Small intestine (tissue), 7 donors: Measurements from ENCODE around the gene SYNE1. TPM values are rescaled to one million over a fixed set of nuclear protein-coding genes. Genes with fewer than 3 reads are reported as not detected.
"Not testable (repeated sequence)": the region's sequence is repeated elsewhere in the genome, so short reads cannot be mapped to it uniquely, and the experiment has no call there.

Experiments used
- DNase-seq, 2 donors: peaks; one replicate each; pipeline versions ENCODE4 v3.0.0 to v3.0.0-alpha.2; 2013
- FAIRE-seq: peaks from 2 replicates; lab custom pipeline; 2012; peaks lifted over from hg19 to GRCh38; lab: Jason Lieb, UNC
- H3K27ac ChIP-seq, 3 donors: one replicate each; pipeline ENCODE4 v1.5.1; 2013; ENCODE audit warnings: low read length in 2 of 3, mild to moderate bottlenecking in 2 of 3, control low read depth in 1 of 3, inconsistent platforms in 1 of 3, low read depth in 1 of 3, moderate library complexity in 1 of 3
- H3K27me3 ChIP-seq, 3 donors: one replicate each; pipeline ENCODE4 v1.6.1; 2013; ENCODE audit warnings: low read length in 3 of 3, inconsistent platforms in 1 of 3; ENCODE audit not compliant: control insufficient read depth in 3 of 3, insufficient read depth in 3 of 3
- H3K36me3 ChIP-seq, 3 donors: one replicate each; pipeline ENCODE4 v1.6.1; 2013; ENCODE audit warnings: low read length in 3 of 3, inconsistent platforms in 1 of 3, low read depth in 1 of 3, mild to moderate bottlenecking in 1 of 3, moderate library complexity in 1 of 3; ENCODE audit not compliant: control insufficient read depth in 3 of 3, insufficient read depth in 2 of 3
- H3K4me1 ChIP-seq, 3 donors: one replicate each; pipeline ENCODE4 v1.6.1; 2013; ENCODE audit warnings: low read length in 2 of 3, inconsistent platforms in 1 of 3, low read depth in 1 of 3, mild to moderate bottlenecking in 1 of 3, moderate library complexity in 1 of 3; ENCODE audit not compliant: control insufficient read depth in 3 of 3, insufficient read depth in 2 of 3
- H3K4me3 ChIP-seq, 3 donors: one replicate each; pipeline ENCODE4 v1.5.1; 2013; ENCODE audit warnings: low read length in 3 of 3, control low read depth in 1 of 3, inconsistent platforms in 1 of 3, low read depth in 1 of 3, mild to moderate bottlenecking in 1 of 3, moderate library complexity in 1 of 3
- H3K9me3 ChIP-seq, 2 donors: one replicate each; pipeline ENCODE4 v1.6.1; 2013; ENCODE audit warnings: low read depth in 1 of 2, low read length in 1 of 2; ENCODE audit not compliant: control insufficient read depth in 2 of 2, insufficient read depth in 1 of 2
- WGBS, 3 donors: extraction: QIAGEN DNeasy Blood & Tissue Kit; methylation state at CpG; one replicate each; pipeline ENCODE4 v1.1.7; 2013; 5-methylcytosine and 5-hydroxymethylcytosine counted together
- polyA plus RNA-seq, 4 donors: library from polyadenylated mRNA; stranded (reverse) in 3 of 4; unstranded in 1 of 4; fragments of 200-250 nt in 3 of 4; fragments of 120-200 nt in 1 of 4; gene quantifications; one replicate each; pipeline versions ENCODE4 v1.2.1 to v1.2.3, GENCODE V29; 2013
- donor health status: healthy with polysubstance abuse.
- donor health status: control.
- donor health status: control.
- donor health status: Bipolar disorder and iron deficiency.
- donor health status: healthy.

The SYNE1 gene
- polyA plus RNA-seq, 4 donors = 4.0 to 18.9 (median 9.1) TPM

GRCh38 chr6:152634773-152635172 lies 2.4 kb downstream of the SYNE1 start:
- Histone ChIP-seq H3K27ac (no peak overlapping the region), H3K9me3 (no peaks in the 10 kb centered on the region), H3K4me1 (no peaks in the 10 kb centered on the region), H3K4me3 (no peak overlapping the region), H3K27me3 (peaks cover 5 to 39% (median 5%) of the 10 kb centered on the region in 3 donors), H3K36me3 (no peaks in the 10 kb centered on the region)
- 50 to 64% (median 57%) methylated on average over 3 of the region's 3 CpGs for WGBS, 3 donors
- FAIRE-seq (no peak), DNase-seq (no peak)

- WGBS, 3 donors = 76 to 89% (median 85%) methylated on average over 2 of the region's 2 CpGs
- Histone ChIP-seq H3K9me3 (no peaks in the 10 kb centered on the region), H3K27ac (no peak overlapping the region), H3K4me3 (no peak overlapping the region), H3K36me3 (no peaks in the 10 kb centered on the region), H3K27me3 (peaks cover 3 to 21% (median 5%) of the 10 kb centered on the region in 3 donors), H3K4me1 (no peaks in the 10 kb centered on the region)
- DNase-seq = no peak
- no peak for FAIRE-seq
Measured at GRCh38 chr6:152632121-152632782, 4.9 kb downstream of the SYNE1 start.

DNA sequence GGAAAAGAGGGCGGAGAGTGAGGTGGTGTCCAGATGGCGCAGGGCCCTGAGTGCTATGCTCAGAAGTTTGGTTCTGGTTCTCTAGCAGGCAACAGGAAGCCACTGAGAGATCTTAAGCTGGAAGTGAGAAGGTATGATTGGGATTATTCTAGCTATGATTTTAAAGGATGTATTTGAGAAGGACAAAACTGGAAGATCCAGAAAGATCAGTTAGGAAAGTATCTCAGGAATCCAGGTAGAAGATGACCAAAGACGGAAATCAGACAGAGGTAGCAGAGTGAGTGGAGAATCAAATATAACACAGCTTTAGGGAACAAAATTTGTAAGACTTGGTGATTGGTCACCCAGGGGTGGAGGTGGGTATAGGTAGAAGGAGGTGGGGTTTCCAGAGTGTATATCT lies 5.8 kb downstream of the SYNE1 start:
- peaks cover 0 to 14% (median 0%) of the 10 kb centered on the region in 3 donors for H3K27me3 ChIP-seq
- DNase-seq (no peak), FAIRE-seq (no peak)
- H3K9me3 ChIP-seq = no peaks in the 10 kb centered on the region
- WGBS, 3 donors = 88 to 93% (median 90%) methylated on average over 3 of the region's 3 CpGs
- no peaks in the 10 kb centered on the region for H3K36me3 ChIP-seq
- no peak overlapping the region for H3K4me3 ChIP-seq
- H3K4me1 ChIP-seq = no peaks in the 10 kb centered on the region
- H3K27ac ChIP-seq = no peak overlapping the region

DNA sequence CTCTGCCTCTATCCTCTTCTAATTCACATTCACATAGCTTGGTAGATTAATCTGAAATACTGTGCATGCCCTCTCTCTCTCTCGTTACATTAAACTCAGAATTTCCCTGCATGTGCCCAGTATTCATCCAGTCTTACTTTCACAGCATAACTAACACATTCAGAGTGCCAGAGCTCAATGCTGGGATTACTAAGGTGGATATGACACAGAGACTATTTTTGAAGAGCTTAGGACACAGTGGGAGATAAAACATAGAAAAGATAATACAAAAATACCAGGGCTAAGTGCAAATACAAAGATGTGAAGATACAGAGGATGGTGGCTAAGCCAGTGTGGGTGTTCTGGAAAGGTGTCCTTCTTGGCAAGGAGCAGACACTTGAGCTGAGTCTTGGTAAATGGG lies 6.3 kb downstream of the SYNE1 start:
- no peaks in the 10 kb centered on the region for H3K36me3 ChIP-seq
- H3K27ac ChIP-seq = no peak overlapping the region
- WGBS, 3 donors = 48 to 74% (median 50%) methylated on average over 1 of the region's 1 CpG
- peaks cover 0 to 8% (median 0%) of the 10 kb centered on the region in 3 donors for H3K27me3 ChIP-seq
- no peak for FAIRE-seq
- DNase-seq = no peak
- no peak overlapping the region for H3K4me3 ChIP-seq
- H3K9me3 ChIP-seq = no peaks in the 10 kb centered on the region
- H3K4me1 ChIP-seq = no peaks in the 10 kb centered on the region

DNA sequence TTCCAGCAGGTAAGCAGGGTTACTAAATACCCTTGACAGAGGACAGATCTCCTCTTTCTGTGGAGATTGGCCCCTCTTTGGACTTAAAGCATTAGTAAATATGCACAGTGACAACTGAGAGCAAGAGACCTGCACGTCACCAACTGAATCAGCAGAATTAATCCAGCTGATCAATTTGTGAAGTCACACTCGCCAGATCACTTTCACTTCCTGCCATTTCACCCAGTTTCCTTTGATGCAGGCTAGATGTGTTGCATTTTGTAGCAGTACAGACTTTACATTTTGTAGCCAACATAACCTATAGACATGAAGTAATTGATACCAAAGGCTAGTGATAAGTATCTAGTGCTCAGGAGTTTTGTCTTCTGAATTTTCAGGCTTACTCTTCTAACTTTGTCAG lies 11.9 kb downstream of the SYNE1 start:
- DNase-seq (no peak), FAIRE-seq (no peak)
- WGBS, 3 donors = 22 to 46% (median 28%) methylated on average over 2 of the region's 2 CpGs
- H3K27ac ChIP-seq = no peak overlapping the region
- H3K4me1 ChIP-seq = no peaks in the 10 kb centered on the region
- H3K4me3 ChIP-seq = no peak overlapping the region
- H3K36me3 ChIP-seq = no peaks in the 10 kb centered on the region
- no peaks in the 10 kb centered on the region for H3K9me3 ChIP-seq
- no peaks in the 10 kb centered on the region for H3K27me3 ChIP-seq

- not testable (repeated sequence) for H3K27me3 ChIP-seq, H3K9me3 ChIP-seq, H3K27ac ChIP-seq, DNase-seq, H3K36me3 ChIP-seq, H3K4me3 ChIP-seq, H3K4me1 ChIP-seq, FAIRE-seq
- 86 to 91% (median 91%) methylated on average over 3 of the region's 3 CpGs for WGBS, 3 donors
Measured at GRCh38 chr6:152614776-152615175, 22.4 kb downstream of the SYNE1 start.

- no peaks in the 10 kb centered on the region for H3K9me3 ChIP-seq
- H3K4me1 ChIP-seq = no peaks in the 10 kb centered on the region
- FAIRE-seq (no peak), DNase-seq (no peak)
- no peaks in the 10 kb centered on the region for H3K36me3 ChIP-seq
- H3K4me3 ChIP-seq = no peak overlapping the region
- no peaks in the 10 kb centered on the region for H3K27me3 ChIP-seq
- 61 to 79% (median 73%) methylated on average over 10 of the region's 10 CpGs for WGBS, 3 donors
- H3K27ac ChIP-seq = no peak overlapping the region
Measured at GRCh38 chr6:152609125-152609670, 28.0 kb downstream of the SYNE1 start.

DNA sequence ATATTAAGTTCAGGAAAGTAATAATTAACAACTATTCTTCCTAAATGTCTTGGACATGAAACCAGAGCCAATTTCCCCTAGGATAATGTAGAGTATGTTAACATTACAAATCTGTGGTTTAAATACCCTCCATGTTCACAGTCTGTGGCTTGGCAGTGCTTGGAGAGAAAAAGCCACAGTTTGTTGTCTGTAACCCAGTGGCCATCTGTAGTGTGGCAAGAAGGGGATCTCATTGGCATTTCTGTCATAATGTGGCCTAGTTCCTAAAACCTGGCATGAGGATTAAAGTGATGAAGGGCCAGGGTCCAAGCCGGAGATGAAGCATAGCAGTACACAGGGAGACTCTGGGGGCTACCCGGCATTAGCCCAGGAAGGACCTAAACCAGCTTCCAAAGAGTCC lies 31.2 kb downstream of the SYNE1 start:
- Histone ChIP-seq H3K27me3 (no peaks in the 10 kb centered on the region), H3K36me3 (no peaks in the 10 kb centered on the region), H3K9me3 (no peaks in the 10 kb centered on the region), H3K4me1 (no peaks in the 10 kb centered on the region), H3K27ac (no peak overlapping the region), H3K4me3 (no peak overlapping the region)
- FAIRE-seq (no peak), DNase-seq (no peak)
- 89 to 94% (median 92%) methylated on average over 2 of the region's 2 CpGs for WGBS, 3 donors

GRCh38 chr6:152605342-152605741 lies 31.8 kb downstream of the SYNE1 start:
- H3K27ac ChIP-seq = no peak overlapping the region
- H3K4me1 ChIP-seq = no peaks in the 10 kb centered on the region
- no peaks in the 10 kb centered on the region for H3K9me3 ChIP-seq
- no peak for FAIRE-seq
- no peak overlapping the region for H3K4me3 ChIP-seq
- no peaks in the 10 kb centered on the region for H3K27me3 ChIP-seq
- 37 to 54% (median 38%) methylated on average over 1 of the region's 1 CpG for WGBS, 3 donors
- H3K36me3 ChIP-seq = no peaks in the 10 kb centered on the region
- DNase-seq = no peak
